ENCODE measurements around the gene CASQ1. TPM values are rescaled to one million over a fixed set of nuclear protein-coding genes. Genes with fewer than 3 reads are reported as not detected.

CASQ1 gene
- total RNA-seq, 4 donors from 2014 or later, result 2.9 to 4.9 (median 4.6) TPM

DNA sequence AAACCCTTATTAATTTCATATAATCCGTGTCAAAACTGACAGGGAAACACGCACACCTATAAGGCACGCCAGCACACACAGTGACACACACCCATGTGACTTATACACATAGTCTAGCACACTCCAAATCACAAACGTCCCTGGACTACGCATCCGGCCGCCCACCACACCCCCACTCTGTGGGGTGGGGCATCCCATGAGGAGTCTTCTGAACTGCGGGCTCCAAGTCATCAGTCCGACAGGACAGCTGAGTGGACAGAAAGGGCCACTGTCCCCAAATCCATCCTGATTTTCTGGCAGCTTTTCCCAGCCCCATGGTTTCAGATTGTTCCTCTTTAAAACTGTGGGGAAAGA, 15.6 kb downstream of the CASQ1 start:
- peak overlapping the region; percentile 66 to 98 (median 84) for H3K4me3 ChIP-seq
- WGBS, result 3% methylated on average over 9 of the region's 9 CpGs
- H3K4me1 ChIP-seq, result peaks cover 55 to 61% (median 59%) of the 10 kb centered on the region in 4 donors
- no peak for DNase-seq (ENCODE audit: extremely low spot score)
- H3K9me3 ChIP-seq, result no peaks in the 10 kb centered on the region
- intact Hi-C loops (cut with DNase I), result loop anchor here (5.0 kb wide), 1 partner anchor 41 kb away; no protein-coding TSS in a partner anchor
- TF ChIP-seq POLR2A (IDR thresholded peaks at IDR 0.05; ENCODE audit: low read depth) (no peak), EP300 (IDR thresholded peaks at IDR 0.05) (no peak), POLR2AphosphoS5 (IDR thresholded peaks at IDR 0.05) (no peak)
- TF ChIP-seq, protein P1, sequence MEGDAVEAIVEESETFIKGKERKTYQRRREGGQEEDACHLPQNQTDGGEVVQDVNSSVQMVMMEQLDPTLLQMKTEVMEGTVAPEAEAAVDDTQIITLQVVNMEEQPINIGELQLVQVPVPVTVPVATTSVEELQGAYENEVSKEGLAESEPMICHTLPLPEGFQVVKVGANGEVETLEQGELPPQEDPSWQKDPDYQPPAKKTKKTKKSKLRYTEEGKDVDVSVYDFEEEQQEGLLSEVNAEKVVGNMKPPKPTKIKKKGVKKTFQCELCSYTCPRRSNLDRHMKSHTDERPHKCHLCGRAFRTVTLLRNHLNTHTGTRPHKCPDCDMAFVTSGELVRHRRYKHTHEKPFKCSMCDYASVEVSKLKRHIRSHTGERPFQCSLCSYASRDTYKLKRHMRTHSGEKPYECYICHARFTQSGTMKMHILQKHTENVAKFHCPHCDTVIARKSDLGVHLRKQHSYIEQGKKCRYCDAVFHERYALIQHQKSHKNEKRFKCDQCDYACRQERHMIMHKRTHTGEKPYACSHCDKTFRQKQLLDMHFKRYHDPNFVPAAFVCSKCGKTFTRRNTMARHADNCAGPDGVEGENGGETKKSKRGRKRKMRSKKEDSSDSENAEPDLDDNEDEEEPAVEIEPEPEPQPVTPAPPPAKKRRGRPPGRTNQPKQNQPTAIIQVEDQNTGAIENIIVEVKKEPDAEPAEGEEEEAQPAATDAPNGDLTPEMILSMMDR (IDR thresholded peaks at IDR 0.05), result no peak
- H3K27me3 ChIP-seq, result no peaks in the 10 kb centered on the region
- peaks cover 0 to 22% (median 21%) of the 10 kb centered on the region in 4 donors for H3K36me3 ChIP-seq
- peak overlapping the region; percentile 89 to 96 (median 91) for H3K27ac ChIP-seq (replicated peaks in 1 of 4)

DNA sequence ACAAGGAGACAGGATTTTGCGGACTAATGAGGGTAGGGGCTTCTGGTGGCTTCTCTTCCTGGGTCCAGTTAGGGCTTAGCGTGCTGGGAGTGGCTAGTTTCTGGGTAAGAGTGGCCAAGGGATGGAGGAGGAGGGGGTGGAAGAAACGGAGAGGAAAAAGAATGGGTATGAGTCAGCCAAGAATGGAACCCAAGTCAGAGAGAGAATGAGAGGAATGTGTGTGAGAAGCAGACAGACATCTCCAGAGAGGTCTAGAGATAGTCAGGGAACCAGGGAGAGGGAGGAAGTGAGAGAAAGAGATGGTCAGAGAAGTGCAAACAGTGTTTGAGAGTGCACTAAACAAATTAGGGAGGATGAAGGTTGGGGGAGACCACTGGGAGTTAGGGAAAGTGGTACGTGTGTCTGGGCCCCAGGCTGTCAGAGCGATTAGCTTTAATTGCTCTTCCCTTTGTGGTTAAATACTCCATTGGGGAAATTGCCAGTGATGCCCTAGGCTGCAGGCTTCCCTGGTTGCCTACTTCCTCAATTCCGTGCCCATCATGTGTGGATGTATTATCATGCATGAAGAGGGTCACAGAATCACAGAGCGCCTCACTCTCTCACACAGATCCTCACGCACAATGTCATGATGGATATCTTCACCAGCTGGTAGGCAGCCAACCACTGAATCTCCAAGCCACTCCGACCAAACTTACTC, 16.2 kb downstream of the CASQ1 start:
- Histone ChIP-seq H3K4me3 (peak overlapping the region; percentile 66 to 98 (median 84)), H3K36me3 (peaks cover 1 to 27% (median 26%) of the 10 kb centered on the region in 4 donors), H3K9me3 (no peaks in the 10 kb centered on the region), H3K4me1 (peaks cover 60 to 66% (median 62%) of the 10 kb centered on the region in 4 donors), H3K27ac (replicated peaks in 1 of 4) (peak overlapping the region; percentile 89 to 96 (median 91)), H3K27me3 (no peaks in the 10 kb centered on the region)
- WGBS, result 33% methylated on average over 9 of the region's 9 CpGs
- DNase-seq (ENCODE audit: extremely low spot score), result no peak
- intact Hi-C loops (cut with DNase I), result loop anchor here (5.0 kb wide), 1 partner anchor 41 kb away; no protein-coding TSS in a partner anchor
- TF ChIP-seq POLR2A (IDR thresholded peaks at IDR 0.05; ENCODE audit: low read depth) (no peak), EP300 (IDR thresholded peaks at IDR 0.05) (no peak), POLR2AphosphoS5 (IDR thresholded peaks at IDR 0.05) (peak in 1 of 2 donors; percentile 55)
- TF ChIP-seq, protein P1 (IDR thresholded peaks at IDR 0.05), result no peak

DNA sequence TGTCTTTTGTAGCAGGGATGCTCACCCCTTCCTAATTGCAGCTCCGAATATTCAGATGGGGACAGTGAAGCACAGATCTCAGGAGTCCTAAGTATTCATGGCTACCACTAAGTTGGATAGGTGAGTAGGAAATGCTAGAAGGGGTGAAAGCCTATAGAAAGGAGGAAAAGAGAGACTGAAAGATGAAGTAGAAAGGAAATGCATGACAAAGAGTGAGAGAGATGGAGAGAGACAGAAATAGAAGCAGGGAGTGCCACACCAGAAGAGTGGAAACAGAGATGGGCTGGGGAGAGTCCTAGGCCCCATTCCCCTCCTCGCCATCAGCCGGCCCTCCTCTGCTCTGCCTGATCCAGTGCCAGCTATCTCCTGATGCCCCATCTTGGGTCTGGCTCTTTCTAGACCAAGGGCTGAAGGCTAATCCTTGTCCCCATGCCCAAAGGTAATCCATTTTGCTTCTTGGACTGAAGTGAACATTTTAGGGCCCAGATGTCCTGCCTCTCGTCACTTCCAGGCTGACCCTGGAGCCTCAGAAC, 16.8 kb downstream of the CASQ1 start:
- peaks cover 7 to 33% (median 32%) of the 10 kb centered on the region in 4 donors for H3K36me3 ChIP-seq
- H3K9me3 ChIP-seq, result no peaks in the 10 kb centered on the region
- H3K4me1 ChIP-seq, result peaks cover 61 to 68% (median 63%) of the 10 kb centered on the region in 4 donors
- 75% methylated on average over 4 of the region's 4 CpGs for WGBS
- DNase-seq (ENCODE audit: extremely low spot score), result no peak
- intact Hi-C loops (cut with DNase I), result loop anchor here (5.0 kb wide), 1 partner anchor 40 kb away; no protein-coding TSS in a partner anchor
- H3K27me3 ChIP-seq, result no peaks in the 10 kb centered on the region
- H3K4me3 ChIP-seq, result peak overlapping the region in 2 of 4 donors; percentile 73 to 95
- no peak for TF ChIP-seq EP300 (IDR thresholded peaks at IDR 0.05)
- H3K27ac ChIP-seq (replicated peaks in 1 of 4), result peak overlapping the region; percentile 89 to 96 (median 91)

DNA sequence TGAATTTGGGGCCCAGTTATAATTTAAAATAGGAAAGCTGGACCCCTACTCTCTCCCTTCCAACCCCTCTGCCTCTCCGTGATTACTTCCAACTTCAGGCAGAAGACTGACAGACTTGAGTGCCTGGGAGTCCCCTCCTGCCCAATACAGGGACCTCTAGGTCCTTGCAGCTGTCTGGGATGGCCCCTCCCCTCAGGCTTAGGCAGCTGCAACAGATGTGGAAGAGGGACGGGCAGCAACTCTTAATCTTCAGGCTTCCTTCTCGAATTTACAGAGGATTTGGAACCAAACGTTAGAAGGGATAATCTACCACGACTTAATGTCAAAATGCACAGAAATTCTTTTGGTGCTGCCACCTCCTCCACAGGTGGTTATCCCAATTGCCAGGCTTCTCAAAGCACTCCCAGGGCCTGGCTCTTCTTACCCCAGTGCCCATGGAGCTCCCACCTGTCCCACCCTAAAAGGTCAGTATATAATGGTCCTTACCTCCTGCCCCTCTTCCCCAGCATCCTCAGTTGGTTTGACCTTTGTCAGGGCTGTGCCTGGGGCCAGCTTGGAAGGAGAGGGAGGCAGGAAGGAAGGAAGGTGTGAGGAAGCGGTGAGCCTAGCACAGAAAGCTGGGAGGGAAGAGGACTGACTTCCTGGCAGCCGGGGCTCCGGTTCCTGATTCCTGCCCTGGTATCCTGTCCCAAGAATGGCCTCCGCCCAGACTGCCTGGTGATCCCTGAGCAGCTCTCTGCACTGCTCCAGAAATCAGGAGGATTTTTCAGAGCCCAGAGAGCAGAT, 17.6 kb downstream of the CASQ1 start:
- H3K4me1 ChIP-seq, result peaks cover 61 to 68% (median 63%) of the 10 kb centered on the region in 4 donors
- no peaks in the 10 kb centered on the region for H3K9me3 ChIP-seq

More for the DNA sequence above, 17.6 kb downstream of the CASQ1 start:
- no peak for DNase-seq (ENCODE audit: extremely low spot score)
- H3K4me3 ChIP-seq, result peak overlapping the region in 1 of 4 donors; percentile 3
- 45% methylated on average over 5 of the region's 9 CpGs for WGBS
- H3K27me3 ChIP-seq, result no peaks in the 10 kb centered on the region
- H3K36me3 ChIP-seq, result peaks cover 14 to 41% (median 40%) of the 10 kb centered on the region in 4 donors
- intact Hi-C loops (cut with DNase I), result loop anchor here (5.0 kb wide), 1 partner anchor 39 kb away; no protein-coding TSS in a partner anchor
- no peak for TF ChIP-seq POLR2A (IDR thresholded peaks at IDR 0.05; ENCODE audit: low read depth)
- TF ChIP-seq, protein P1 (IDR thresholded peaks at IDR 0.05), result no peak
- no peak for TF ChIP-seq POLR2AphosphoS5 (IDR thresholded peaks at IDR 0.05)
- TF ChIP-seq EP300 (IDR thresholded peaks at IDR 0.05), result no peak
- H3K27ac ChIP-seq (replicated peaks in 1 of 4), result peak overlapping the region; percentile 89 to 96 (median 91)

Data from esophagus muscularis mucosa (tissue), 4 donors.